HT1080 (cell line): ENCODE data around the gene MBNL2. TPM values are rescaled to one million over a fixed set of nuclear protein-coding genes. Genes with fewer than 3 reads are reported as not detected.

ENCODE experiments used
- DNase-seq: peaks from one replicate; pipeline ENCODE4 v3.0.0-alpha.2; 2015; ENCODE audit warnings: low read depth
- total RNA-seq: library from RNA; depleted of rRNA; stranded (reverse); fragments of >200 nt; shearing (Covaris generic); gene quantifications from 2 replicates; pipeline ENCODE4 v1.2.3, GENCODE V29; 2014

Gene MBNL2
- total RNA-seq, 1 experiment from 2014 or later, result 19.4 TPM

DNA sequence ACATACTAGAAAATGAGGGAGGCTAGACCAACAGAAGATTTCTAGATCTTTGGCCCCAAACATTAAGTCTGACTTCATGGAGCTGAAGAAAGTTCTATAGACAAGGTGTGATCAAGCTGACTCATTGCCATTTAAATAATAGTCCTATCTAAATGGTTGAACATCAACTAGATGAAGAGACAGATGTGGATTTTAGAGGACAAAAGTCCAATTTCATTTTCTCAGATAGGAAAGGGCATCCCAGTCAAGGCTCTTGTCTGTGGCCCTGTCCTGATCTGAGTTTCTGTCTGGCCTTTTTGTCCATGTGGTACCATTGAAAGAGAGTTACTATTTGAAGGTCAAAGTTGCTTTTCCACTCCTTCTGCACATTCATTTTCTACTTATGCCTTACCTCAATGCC, 74.6 kb downstream of the MBNL2 start:
- DNase-seq, result no peak

DNA sequence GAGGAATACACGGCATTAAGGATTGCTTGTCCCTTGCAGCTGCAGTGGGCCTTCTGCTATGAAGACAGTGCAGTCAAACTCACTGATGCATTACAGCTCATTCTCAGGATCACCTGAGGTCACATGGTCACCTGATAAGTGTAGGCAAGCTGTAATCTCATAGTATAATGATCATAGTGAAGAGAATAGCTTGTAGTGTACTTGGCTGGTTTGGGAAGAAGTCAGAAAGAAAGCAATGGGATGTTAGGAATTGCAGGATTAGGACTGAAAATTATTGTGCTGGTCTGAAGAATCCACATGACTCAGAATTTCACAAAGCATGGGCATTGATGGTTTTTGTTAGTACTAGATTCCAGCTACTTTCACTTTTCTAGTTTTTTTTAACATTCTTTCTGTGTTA, 76.7 kb downstream of the MBNL2 start:
- no peak for DNase-seq

DNA sequence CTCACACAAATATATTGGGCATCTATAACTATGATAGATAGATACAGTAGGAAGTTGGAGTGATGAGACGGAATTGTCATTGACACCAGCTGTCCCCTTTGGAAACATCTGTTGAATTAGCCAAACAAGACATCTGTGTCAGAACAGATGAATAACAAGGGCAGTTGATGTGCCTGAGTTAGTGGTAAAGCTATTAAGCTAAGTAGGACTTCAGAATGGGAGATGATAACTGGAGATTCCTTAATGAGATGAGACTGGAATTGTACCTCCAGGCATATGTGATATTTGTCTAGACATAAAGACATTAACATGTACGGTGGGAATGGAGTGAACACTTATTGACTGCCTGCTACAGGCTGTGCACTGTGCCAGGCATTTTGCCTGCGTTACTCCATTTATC, 78.7 kb downstream of the MBNL2 start:
- DNase-seq, result no peak

GRCh38 chr13:97301382-97302095, 79.4 kb downstream of the MBNL2 start:
- no peak for DNase-seq

DNA sequence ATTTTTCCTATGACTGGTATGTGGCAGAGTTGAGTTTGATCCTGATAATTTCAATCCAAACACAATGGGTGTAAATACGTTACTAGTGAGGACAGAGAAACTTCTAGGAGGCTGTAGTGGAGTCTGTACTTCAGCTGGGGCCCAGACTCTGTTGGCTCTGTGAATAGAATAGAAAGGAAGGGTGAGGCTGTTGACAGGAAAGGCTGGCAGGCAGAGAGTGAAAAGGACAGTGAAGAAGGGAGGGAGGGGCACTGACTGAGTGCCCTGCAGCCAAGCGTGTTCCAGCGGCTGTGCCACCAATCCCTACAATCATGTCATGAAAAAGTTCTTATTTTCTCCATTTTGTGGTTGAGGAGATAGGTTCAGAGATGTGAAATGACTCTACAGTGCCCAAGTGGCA, 80.5 kb downstream of the MBNL2 start:
- no peak for DNase-seq

- DNase-seq, result no peak
Measured at GRCh38 chr13:97306106-97306505, 84.0 kb downstream of the MBNL2 start.

GRCh38 chr13:97306645-97307044, 84.5 kb downstream of the MBNL2 start:
- no peak for DNase-seq

DNA sequence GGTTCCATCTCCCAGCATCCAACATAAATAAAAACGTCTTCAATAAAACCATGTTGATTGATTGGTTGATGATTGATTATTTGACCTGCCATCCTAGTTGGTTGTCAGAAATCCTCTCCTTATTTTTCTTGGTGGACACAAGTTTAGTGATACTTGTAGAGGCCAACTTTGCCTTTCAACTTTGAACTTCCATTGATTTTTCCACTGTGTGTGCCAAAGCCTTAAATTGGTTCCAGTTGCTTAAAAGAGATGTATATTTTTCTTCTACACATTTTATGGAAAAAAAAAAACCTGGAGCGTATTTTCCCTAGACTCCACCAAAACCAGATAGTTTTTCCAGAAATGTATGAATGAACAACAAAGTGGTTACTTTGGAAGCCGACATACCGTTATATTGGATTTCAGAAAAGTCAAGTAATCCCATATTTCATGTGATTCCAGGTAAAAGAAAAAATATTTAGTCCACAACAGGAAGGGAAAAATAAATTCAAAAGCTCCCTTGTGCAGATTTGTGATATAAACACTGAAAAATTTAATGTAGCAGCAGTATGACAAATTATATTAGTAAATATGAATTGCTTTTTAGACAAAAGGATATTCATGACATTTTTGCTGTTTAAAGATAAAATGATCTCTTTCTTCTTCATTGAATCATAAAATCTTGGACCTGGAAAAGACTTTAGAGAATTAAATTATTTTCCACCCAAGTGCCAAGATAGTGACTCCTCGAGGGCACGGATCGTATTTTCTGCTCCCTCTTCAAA, 85.2 kb downstream of the MBNL2 start:
- no peak for DNase-seq

- DNase-seq, result peak; percentile 86
Measured at GRCh38 chr13:97307882-97308624, 85.9 kb downstream of the MBNL2 start.

DNA sequence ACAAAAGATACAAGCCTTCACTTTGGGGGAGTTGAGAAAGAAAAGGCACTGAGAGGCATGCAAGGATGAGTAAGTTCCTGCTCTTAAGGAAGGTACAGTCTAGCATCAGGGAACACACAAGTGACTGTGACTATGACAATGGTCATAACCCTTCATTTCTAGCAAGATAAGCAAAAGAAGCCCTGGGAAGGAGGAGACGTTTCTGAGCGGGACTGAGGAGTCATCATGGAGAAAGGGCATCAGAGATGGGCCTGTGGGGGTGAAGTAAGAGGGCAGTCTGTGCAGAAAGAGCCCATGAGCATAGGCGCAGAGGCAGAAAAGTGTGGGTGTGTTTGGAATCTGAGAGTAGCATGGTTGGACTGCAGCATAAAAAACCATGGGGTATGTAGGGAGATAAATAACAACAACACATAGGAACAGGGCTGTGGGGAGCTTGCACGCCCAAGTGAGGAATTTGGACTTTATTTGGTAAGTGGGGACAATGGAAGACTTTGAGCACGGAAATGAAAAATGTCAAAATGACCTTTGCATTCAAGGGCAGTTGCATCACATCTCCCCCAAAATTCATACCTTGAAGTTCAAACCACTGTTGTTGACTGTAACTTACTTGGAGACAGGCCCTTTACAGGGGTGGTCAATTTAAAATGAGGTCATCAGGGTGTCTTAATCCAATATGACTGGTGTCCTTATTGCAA, 86.7 kb downstream of the MBNL2 start:
- DNase-seq, result peak; percentile 73

DNA sequence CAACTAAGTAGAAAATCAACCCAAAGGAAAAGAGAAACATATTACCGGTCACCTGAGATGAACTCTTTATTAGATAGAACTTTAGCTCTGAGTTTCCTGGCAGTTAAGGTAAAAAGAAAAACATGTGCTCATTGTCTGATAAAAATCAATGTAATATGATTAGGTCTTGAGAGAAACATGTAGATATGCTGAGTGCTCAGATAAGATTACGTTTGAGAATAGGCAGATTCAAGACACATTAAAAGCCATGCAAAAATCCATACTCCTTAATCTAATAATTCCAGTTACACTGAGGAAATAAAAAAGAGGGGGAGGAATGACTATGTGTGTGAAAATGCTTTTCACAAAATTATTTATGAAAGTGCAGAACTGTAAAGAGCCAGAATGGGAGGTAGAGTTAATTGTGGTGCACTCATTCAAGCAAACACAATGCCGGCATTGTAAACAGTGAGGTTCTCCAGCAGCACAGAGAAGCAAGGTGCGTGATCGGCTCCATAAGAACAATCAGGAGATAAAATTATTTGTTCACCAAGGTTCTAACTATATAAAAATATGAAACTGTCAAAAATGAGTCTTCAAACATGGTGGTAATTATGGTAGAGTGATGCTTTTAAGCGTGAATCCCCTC, 88.8 kb downstream of the MBNL2 start:
- DNase-seq, result no peak

GRCh38 chr13:97311956-97312355, 89.8 kb downstream of the MBNL2 start:
- no peak for DNase-seq

- DNase-seq, result no peak
Measured at GRCh38 chr13:97313551-97314260, 91.6 kb downstream of the MBNL2 start.

GRCh38 chr13:97316390-97316789, 94.3 kb downstream of the MBNL2 start:
- DNase-seq, result no peak

DNA sequence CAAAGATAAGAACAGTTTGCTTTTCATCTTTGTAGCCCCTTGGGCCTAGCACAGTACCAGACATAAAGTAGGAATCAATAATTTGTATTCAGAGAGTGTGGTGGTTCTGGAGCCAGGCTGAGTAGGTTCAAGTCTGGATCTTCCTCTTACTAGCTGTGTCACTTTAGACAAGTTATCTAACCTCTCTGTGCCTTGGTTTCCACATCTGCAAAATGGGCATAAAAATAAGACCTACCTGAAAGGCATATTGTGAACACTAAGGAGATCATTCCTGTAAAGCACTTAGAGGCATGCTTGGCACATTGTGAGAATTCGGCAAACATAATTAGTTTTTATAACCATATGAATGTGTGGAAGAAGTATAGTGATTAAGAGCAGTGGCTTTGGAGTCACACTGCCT, 95.8 kb downstream of the MBNL2 start:
- DNase-seq, result no peak

- DNase-seq, result no peak
Measured at GRCh38 chr13:97318532-97318931, 96.4 kb downstream of the MBNL2 start.

DNA sequence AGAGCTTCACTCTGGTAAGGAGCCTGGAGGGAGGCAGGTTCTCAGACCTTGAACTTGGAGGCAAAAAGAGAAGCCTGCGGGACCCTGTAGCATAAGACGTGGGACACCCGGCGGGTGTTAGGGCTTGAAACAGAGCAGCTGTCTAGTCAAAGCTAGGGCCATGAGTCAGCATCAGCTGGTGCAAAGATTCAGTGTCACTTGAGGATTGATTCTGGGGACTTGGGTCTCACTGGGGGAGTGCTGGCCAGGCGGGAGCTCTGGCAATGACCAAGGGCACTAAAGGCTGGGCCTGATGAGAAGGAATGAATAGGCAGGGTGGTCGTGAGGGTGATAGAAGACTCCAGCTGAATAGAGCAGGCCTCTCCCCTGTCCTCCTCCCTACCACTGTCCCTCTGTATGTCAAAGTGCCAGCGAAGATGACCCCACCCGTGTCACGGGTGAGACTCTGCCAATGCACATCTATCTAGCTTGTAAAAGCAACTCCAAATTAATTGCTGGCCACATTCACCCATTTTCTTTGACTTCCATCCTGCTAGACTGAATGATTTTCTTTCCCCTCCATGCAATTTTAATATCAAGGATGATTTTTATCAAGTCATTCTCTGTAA, 97.1 kb downstream of the MBNL2 start:
- DNase-seq, result no peak

DNA sequence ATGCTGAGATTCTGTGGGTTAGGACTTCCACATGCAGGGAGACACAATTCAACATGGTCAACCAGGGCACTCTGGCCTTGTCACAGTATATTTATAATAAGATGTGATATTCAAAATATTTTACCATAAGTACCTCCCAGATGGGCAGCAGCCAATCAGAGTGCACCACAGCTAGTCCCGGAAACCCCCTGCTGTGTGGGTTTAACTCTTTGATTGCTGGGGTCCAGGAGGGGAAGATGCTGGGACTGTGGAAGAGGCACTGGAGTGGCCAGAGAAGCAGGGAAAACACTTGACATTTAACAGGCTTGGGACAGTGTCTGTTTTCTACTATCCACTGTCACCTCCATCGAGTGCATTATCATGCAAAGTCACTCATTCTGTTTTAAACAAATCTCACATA, 99.0 kb downstream of the MBNL2 start:
- DNase-seq, result no peak

DNA sequence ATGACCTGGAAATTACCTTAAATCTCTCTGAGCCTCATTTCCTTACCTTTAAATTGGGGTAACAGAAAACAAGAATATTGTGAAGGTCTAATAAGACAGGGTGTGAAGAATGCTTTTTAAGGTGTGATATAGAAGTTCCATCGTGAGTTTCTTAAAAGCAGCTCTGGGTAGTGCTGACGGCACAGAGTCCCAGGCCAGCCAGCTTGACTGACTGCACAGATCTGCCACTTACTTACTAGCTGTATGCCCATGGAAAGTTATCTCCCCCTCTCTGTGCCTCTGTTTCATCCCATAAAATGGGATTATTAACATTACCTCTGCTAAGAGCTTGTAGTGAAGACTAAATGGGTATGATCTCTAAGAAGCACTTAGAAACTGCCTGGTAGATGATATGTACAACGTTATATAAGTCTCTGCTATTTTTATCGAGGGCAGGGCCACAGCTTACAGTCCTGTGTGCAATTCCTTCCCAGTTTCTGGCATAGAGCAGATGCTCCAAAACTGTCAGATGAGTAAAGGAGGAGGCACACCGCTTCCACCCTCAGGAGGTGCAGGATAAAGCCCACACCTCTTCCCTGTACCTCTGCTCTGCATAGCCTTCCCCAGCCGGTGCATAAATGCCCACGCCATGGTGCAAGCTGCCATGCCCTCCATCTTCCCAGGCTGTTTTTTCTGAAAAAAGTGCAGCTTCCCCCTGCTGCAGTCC, 99.6 kb downstream of the MBNL2 start:
- DNase-seq, result no peak
